GM18951 (cell line): ENCODE measurements around the gene SLC25A44.

Source experiments
- POLR2A ChIP-seq: IDR thresholded peaks from 4 replicates; pipeline ENCODE4 v1.6.1; 2011; ENCODE audit warnings: mild to moderate bottlenecking; ENCODE audit not compliant: insufficient read length, insufficient read depth; ENCODE audit errors: extremely low read depth
- in situ Hi-C: fragments of 300-500 bp; cut with MboI; formaldehyde crosslinking; loops from one replicate; pipeline ENCODE4 v1.12.0; 2022; ENCODE audit warnings: low sequenced_read_pairs, mixed read lengths, inconsistent platforms; ENCODE audit not compliant: unreplicated experiment

SLC25A44 gene

GRCh38 chr1:156228501-156228900 is 34.6 kb downstream of the SLC25A44 start:
- no peak for TF ChIP-seq POLR2A
- in situ Hi-C loops, result no loop called here

- in situ Hi-C loops, result no loop called here
Measured at GRCh38 chr1:156229809-156230472, 36.0 kb downstream of the SLC25A44 start.

GRCh38 chr1:156230473-156230837 is 36.6 kb downstream of the SLC25A44 start:
- in situ Hi-C loops, result no loop called here
- no peak for TF ChIP-seq POLR2A

More at GRCh38 chr1:156229809-156230472, 36.0 kb downstream of the SLC25A44 start:
- no peak for TF ChIP-seq POLR2A

GRCh38 chr1:156232201-156232894 is 38.4 kb downstream of the SLC25A44 start:
- in situ Hi-C loops, result no loop called here
- no peak for TF ChIP-seq POLR2A

- no peak for TF ChIP-seq POLR2A
- in situ Hi-C loops, result no loop called here
Measured at GRCh38 chr1:156233426-156234127, 39.7 kb downstream of the SLC25A44 start.

GRCh38 chr1:156236164-156236563 is 42.3 kb downstream of the SLC25A44 start:
- in situ Hi-C loops, result no loop called here
- no peak for TF ChIP-seq POLR2A

GRCh38 chr1:156238248-156238647 is 44.3 kb downstream of the SLC25A44 start:
- TF ChIP-seq POLR2A, result no peak

GRCh38 chr1:156241311-156241811 is 47.5 kb downstream of the SLC25A44 start:
- in situ Hi-C loops, result no loop called here
- no peak for TF ChIP-seq POLR2A

More at GRCh38 chr1:156238248-156238647, 44.3 kb downstream of the SLC25A44 start:
- in situ Hi-C loops, result no loop called here

- TF ChIP-seq POLR2A, result no peak
- in situ Hi-C loops, result no loop called here
Measured at GRCh38 chr1:156241926-156242325, 48.0 kb downstream of the SLC25A44 start, which contains the start of gene BGLAP. Gene BGLAP (plus strand): TSS chr1:156242184. CDS start chr1:156242232, 48 bp downstream.

- in situ Hi-C loops, result no loop called here
- TF ChIP-seq POLR2A, result no peak
Measured at GRCh38 chr1:156242738-156243137, 48.8 kb downstream of the SLC25A44 start.

- in situ Hi-C loops, result no loop called here
- TF ChIP-seq POLR2A, result peak; percentile 4
Measured at GRCh38 chr1:156244126-156244525, 50.2 kb downstream of the SLC25A44 start.

- in situ Hi-C loops, result no loop called here
- TF ChIP-seq POLR2A, result no peak
Measured at GRCh38 chr1:156244712-156245111, 50.8 kb downstream of the SLC25A44 start.
